HG03159 (cell line): ENCODE results near the gene MPO.

Source experiments
- ATAC-seq: cut with Tn5 transposase; IDR thresholded peaks from one replicate; pipeline ENCODE4 v1.9.1; 2021; ENCODE audit warnings: mild to moderate bottlenecking, moderate library complexity; ENCODE audit not compliant: unreplicated experiment

The MPO gene

DNA sequence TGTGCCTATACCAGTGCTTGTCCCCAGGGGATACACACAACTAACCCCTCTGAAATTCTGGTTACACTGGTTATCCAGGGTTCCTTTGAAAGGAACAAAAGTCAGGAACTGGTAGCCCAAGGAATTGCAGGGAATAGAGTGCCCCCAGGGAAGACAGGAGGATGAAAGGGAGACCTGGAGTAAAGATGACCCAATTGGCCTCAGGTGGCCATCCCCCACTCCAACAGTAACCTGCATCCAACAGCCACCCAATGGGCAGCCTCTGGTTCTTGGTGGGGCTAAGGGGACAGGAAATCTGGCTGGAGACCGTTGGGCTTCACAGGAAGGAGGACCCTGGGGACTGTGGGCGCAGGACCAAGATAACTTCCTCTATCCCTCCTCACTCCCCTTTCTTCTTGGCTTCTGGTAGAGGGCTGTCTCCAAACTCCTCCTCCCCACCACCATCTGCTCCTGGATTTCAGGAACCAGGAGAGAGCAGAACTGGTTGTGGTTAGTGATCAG lies 826 bp upstream of the MPO start:
- no peak for ATAC-seq

DNA sequence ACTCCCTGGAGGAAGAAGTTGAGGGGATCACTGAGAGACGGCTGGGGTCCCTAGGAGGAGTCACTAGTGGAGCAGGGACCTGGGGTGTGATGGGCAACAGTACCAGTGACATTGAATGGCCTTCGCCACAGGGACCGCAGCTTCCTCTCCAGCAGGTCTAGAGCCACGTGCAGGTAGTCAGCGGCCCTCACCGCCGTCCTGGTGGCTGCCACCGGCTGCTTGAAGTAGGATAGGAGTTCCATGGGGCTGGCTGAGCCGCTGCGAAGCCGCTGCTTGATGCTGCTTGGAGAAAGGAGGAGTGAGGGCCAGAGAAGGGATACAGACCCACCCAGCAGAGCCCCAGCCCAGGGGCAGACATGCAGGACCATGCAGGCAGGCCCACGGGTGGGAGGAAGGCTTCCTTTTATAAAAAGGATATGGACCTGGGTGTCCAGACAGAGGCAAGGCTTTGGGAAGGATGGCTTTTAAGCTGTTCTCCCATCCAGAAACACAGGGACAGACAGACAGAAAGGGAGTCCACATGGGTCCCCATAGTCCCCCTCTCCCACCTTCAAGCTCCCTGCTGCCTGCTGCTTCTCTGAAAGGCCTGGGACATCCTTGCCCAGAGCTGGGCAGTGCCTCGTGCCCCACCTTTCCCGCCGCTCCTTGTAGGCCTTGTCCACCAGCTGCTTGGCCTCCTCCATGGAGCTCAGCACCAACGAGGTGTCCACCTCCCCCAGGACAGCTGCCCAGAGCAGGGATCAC lies 827 bp downstream of the MPO start:
- ATAC-seq = no peak

DNA sequence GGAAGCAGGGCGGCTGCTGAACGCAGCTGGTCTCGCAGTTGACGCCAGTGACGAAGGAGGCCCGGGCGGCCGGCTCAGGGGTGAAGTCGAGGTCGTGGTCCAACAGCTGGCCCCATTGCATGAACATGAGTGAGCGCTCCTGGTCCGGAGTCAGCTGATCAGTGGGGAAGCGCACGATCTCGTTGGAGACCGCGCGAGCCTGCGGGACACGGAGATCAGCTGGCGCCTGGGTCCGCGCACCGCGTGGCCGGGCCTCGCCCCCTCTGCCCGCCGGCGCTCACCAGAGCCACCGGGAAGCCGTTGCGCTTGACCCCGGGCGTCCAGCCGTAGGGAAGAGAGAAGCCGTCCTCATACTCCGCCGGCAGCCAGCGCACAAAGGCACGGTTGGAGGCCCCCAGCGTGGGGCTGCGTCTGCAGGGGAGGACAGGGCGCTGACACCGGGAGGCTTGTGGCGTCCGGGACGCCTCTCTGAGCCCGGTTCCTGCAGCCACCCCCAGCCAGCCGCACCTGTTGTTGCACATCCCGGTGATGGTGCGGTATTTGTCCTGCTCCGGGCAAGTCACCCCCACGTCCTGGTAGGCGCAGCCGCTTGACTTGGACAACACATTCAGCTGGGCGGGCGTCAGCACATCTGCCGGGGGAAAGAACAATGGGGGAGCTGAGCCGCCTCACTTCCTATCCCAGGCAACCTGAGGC lies 1.6 kb downstream of the MPO start:
- no peak for ATAC-seq

DNA sequence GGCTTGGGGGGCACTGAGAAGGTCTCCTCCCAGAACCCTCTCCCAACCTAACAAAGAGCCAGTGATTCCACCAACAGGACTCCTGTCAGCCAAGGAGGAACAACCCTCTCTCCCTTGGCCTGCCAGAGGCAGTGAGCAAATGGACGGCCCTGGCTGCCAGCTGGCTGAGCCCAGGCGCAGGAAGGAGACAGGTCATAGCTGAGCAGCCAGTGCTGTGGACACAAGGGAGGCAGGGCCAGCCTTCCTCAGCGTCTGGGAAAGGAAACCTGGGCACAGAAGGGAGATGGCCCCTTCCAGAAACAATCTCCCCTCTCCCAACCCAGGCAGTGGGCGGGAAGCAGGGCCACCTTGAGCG lies 2.1 kb downstream of the MPO start:
- ATAC-seq = no peak

DNA sequence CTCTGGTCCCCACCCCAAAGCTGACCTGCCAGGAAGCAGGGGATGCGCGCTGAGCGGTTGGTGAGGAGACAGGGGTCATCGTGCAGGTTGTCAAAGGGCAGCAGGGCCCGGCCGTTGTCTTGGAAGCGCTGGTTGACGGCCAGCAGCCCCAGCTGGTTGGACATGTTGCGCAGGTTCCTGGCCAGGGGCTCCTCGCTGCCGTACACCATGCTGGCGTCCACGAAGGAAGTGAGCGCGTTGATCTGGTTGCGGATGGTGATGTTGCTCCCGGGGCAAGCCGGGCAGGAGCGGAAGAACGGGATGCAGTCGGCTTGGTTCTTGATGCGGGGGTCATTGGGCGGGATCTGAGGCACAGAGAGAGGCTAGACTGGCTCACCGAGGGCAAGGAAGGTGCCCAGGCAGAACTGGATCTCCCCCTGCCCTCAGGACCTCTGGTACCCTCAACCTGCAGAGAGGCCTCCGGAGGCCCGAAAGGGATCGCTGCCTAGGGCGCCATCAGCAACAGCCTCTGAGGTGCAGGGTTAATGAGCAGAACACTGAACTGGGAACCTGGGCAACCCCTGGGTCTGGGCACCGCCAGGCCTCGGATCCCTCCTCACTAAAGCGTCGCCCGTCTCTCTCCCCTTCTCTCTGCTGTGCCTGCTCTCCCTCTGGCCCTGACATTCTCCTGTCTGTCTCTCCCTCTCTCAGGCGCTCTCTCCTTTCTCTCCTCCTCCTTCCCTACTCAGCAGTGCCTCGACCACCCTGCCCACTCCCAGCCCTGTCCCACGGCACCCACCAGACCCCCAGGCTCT lies 2.7 kb downstream of the MPO start:
- ATAC-seq = no peak

DNA sequence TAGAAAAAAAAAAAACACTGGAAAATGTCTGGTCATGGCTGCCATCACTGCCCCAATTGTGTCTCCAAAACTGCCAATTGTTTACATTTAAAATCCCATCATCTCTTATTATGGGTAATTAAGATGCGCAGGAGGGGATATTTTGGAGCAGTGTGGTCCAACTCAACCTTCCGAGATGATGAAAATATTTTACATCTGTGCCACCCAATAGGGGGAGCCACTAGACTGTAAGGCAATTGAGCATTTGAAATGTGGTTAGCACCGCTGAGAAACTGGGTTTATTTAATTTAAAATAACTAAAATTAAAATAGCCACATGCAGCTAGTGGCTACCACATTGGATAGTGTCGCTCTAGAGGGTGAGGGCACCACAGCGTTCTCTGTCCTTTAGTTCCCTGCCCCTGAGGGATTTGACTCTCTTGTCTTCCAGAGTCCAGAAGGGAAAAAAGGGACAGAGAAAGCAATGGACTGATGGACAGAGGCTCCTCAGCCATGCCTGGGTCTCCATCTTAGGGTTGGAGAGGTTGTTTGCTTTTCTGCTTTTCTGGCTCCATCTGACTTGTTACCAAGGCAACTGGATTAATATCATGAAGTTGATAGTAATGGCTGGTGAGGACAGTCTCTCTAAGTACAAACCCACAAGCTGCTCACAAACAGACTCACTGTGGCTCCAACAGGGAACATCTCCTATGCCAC lies 3.5 kb downstream of the MPO start:
- no peak for ATAC-seq

DNA sequence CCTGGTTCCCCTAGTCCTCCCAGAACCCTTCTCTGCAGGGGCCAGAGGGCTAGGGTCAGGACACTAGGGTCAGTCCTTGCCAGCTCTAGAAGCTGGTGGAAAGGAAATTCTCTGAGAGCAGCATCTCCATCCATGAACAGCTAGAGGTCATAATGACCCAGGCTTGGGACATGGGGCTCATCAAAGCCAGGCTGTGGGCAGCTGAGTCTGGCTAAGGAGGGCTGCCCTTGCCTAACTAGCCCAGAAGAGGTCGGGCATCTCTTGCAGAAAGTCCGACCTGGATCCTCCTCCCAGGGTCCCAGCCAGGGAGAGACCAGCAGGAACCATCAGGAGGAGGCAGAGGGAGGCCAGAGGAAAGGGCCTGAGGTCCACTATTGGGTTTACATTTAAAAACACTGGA lies 4.3 kb downstream of the MPO start:
- ATAC-seq = no peak

DNA sequence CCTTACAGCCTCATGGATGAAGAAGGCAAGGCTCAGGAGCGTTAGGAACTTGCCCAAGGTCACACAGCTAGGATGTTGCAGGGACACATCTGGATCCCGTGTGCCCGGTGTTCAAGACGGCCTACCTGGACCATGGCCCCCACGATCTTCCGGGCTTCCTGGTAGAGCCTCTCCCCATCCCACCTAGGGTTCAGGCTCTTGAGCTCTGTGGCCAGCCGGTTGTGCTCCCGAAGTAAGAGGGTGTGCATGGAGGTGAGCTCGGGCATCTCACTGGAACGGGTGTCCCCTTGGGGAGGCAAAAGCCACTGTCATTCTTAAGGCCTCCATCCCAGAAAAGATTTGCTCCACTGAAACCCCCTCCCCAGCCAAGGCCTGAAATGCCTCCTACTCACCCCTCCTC lies 5.3 kb downstream of the MPO start:
- no peak for ATAC-seq

DNA sequence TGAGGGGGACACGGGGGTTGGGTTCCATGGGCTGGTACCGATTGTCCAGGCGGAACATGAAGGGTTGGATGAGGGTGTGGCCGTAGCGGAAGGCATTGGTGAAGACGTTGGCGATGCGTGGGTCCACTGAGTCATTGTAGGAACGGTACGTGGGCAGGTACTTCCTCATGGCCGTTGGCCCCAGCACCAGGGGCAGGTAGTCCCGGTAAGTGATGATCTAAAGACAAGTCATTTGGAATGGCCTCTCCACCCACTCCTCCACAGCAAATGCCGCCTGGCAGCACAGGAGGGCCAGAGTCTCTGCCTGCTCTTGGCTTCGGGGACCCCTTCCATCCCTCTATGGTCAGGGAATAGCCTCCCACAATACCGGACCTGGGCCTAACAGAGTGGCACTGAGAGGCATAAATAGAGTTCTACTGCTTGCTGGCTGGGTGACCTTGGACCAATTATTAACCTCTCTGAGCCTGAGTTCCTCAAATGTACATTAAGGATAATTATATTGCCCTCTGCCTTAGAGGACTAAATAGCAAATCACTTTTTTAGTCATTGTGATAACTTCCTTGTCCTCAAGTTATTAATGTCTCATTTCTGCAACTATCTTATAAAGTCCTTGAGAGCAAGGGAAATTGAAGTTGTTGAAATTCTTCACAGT lies 7.2 kb downstream of the MPO start:
- no peak for ATAC-seq

DNA sequence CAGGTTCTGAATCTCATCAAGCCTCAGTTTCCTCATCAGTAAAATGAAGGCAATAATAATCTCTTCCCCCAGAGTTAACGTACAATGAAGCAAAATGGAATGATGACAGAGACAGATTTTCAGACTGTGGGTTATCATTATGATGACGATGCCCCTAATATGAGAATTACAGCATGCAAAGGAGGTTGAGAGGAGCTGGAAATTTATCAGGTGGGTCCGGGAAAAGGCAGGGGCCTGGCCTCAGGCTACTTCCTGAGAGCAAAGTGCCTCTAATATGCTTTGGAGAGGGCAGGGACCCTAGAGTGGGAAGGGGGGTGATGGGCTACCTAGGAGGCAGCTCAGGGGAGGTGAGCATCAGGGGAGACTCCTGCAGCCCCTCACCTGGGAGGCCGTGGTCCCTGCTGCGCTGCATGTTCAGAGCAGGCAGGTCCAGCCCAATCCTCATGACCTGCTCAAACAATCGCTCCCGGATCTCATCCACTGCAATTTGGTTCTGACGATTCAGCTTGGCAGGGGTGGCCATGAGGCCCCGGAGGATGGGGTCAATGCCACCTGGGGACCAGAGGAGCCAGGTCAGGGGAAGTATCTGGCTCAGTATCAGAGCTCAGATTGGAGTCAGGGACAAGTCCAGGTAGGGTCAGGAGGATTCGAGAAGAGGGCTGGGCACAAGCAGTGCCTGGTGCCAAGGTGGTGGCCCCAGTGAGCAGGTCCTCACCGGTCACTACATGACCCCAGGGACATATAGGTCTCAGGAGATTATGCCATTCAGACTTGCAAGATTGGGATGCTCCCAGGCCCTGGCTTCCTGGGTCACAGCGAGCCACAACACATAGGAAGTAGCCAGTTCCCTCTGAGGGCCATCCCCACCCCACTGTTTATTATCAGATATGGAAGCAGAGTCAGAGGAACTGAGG lies 8.1 kb downstream of the MPO start:
- no peak for ATAC-seq

DNA sequence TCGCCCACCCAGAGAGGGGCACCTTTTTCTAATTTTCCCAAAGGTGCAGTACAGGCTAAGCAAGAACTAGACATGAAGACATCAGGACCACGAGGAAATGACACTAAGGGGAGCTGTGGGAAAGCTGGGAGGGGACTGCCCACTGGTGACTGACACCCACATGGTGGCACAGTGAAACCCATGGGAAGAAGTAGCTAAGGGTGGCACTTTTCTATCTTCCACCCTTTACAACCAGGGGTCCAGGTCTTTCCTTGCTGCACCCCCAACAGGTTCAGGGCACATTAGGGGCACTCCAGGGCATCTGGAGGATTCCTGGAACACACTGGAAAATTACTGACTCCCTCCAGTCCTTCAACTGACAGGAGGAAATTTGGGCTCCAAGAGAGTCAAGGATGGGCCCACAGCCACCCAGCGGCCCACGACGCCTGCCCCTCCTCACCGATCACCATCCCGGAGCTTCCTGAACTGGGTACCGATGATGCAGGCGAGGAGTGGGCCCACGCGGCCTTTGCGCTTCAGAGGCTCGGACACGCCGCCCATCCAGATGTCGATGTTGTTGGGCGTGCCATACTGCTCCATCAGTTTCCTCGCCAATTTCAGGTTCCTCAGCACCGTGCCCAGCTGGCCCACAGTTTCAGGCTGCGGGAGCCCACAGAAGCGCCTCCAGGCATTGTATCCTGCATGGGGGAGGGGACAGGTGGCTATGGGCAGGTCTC lies 9.4 kb downstream of the MPO start:
- no peak for ATAC-seq

DNA sequence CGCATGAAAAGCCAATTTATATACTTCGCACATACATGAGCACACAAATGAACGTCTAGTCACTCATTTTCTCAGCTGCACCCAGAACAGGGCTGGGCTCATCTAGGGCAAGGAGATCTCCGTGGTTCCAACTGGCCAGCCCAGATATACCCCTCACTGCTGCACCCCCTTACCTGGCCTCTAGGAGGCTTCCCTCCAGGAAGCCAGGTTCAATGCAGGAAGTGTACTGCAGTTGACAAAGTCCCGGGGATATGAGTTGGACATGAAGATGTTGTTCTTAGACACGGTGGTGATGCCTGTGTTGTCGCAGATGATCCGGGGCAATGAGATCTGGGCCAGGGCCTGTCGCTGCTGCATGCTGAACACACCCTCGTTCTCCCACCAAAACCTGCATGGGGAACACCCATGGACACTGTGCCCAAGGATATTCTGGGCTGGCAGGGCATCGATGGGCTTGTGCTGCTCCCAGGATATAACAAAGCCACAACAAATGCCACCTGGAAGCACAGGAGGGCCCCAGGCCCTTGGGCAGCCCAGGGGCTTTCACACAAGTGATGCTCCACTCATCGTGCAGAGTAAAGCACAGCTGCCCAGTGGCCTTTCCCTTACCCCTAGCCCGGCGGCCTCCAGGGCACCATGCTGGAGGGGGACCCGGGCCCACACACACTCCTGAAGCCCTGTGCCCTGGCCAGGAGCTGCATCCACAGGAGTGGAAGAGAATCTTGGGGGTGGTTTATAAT lies 10.1 kb downstream of the MPO start:
- ATAC-seq = no peak

DNA sequence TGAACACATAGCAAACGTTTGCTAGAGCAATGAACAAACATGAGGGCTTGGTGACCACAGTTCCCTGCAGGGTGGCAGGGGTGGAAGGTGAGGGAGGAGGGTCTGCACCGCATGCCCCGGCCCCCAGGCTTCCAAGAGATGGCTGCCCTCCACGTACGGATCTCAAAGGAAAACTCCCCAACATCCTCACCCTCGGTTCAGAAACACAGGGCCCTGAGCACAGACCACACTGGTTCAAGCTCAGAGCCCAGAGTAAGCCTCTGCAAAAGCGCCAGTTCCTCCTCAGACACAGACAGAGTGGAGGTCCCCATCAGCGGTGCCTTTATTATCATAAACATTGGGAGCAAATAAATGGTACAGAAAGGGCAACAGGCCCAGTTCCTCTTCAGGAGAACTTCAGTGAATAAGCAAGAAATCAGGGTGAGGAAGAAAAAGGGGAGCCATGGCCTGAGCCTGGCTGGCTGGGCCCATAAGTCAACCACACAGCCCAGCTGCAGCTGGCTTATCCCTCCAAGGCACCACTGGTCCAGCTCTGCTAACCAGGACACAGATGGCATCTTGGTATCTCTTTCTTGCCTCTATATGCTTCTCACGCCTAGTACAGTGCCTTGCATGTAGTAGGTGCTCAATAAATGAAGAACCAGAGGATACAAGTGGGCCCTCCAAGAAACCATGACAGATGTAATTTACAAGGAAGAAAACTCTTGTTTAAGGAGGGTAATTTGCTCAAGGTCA lies 11.0 kb downstream of the MPO start:
- no peak for ATAC-seq

DNA sequence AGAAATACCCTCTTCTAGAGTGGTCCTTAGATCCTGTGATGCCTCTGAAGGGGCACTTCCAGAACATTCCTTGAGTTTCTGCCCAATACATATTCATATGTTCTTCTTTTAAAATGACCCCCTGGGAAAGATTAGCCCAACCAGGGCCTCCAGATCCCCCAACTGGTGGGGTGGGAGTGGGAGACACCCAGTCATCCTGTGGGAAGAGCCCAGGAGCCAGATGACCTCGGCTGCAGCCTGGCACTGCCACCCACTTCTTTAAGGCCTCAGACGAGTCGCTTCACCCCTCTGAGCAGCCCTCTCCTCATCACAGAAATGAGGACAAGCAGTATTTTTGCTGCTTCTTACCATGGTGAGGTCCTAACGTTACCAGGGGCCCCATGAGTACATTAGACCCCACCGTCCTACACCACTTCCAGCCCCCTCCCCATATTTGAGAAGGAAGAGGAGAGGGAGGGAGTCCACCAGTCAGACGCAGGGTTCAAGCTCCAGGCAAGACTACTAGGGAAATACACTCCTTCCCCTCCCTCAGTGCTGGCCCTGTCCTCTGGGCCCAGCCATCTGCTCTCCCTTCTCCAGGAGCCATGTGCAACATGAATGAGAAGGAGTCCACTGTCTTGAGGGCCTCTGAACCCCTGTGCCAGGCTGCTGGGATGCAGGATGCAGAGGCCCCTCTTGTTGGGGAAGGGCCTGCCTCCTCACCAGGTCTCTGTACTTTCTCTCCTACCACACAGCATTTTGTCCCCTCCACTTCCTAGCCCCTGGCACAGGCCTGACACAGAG lies 11.8 kb downstream of the MPO start:
- no peak for ATAC-seq

DNA sequence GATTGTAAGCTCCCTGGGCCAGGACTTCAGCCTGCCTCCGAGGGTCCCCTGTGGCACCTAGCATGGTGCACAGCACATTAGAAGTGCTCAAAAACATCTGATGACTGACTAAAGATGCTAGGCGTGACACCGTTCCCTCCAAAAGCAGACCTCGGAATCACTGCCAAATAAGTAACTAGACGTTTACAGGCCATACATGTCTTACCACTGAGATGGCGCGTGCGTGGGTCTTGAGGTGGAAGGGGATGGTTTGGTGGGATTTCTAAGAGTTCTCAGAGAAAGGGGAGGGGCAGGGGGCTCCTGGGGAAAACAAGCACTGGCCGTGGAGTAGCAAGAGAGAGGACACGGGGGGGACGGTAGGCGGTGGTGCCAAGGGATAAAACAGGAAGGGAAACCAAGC lies 12.4 kb downstream of the MPO start:
- no peak for ATAC-seq

DNA sequence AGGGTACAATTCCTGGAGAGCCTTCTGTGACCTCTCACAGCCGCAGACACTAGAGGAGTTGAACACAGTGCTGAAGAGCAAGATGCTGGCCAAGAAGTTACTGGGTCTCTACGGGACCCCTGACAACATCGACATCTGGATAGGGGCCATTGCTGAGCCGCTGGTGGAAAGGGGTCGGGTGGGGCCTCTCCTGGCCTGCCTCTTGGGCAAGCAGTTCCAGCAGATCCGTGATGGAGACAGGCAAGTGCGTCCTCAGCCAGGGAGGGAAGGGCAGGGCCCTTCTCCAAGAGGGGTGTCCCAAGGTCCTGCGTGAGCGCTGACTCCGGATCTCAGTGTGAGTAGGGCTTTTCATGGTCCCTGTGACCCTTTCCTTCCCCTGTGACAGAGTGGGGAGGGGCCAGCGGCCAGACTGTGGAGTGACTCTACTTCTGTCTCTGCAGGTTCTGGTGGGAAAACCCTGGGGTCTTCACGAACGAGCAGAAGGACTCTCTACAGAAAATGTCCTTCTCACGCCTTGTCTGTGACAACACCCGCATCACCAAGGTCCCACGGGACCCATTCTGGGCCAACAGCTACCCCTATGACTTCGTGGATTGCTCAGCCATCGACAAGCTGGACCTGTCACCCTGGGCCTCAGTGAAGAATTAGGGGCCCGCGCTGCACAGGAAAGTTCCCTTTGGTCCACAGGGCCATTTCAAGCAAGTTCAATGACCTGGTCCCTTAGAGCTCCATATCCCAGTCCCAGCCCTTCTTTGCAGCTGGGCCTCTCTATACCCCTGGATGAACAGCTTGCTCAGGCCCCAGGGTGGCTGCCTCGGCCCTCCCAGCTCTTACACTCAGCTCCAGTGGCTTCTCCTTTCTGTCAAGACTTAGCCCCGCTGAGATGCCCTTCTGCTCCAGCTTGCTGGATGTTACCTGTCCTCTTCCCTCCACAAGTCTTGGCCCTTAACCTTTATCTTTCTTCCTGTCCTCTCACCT lies 13.1 kb downstream of the MPO start:
- ATAC-seq = no peak
